Measurements from ENCODE around the gene KCNIP4.

Gene KCNIP4

GRCh38 chr4:21167711-21168110 is 780.9 kb downstream of the KCNIP4 start:
- no peak for DNase-seq

GRCh38 chr4:21155367-21155766 is 793.2 kb downstream of the KCNIP4 start:
- DNase-seq = no peak

GRCh38 chr4:21139327-21139726 is 809.2 kb downstream of the KCNIP4 start:
- DNase-seq = no peak

- no peak for DNase-seq
Observed at GRCh38 chr4:21136051-21136630, 812.4 kb downstream of the KCNIP4 start.

GRCh38 chr4:21134994-21135393 is 813.6 kb downstream of the KCNIP4 start:
- DNase-seq = no peak

GRCh38 chr4:21130606-21131005 is 818.0 kb downstream of the KCNIP4 start:
- DNase-seq = no peak

- DNase-seq = no peak
Observed at GRCh38 chr4:21126014-21126512, 822.5 kb downstream of the KCNIP4 start.

GRCh38 chr4:21118301-21118700 is 830.3 kb downstream of the KCNIP4 start:
- no peak for DNase-seq

- no peak for DNase-seq
Observed at GRCh38 chr4:21117541-21118180, 830.9 kb downstream of the KCNIP4 start.

GRCh38 chr4:21113496-21114223 is 834.9 kb downstream of the KCNIP4 start:
- no peak for DNase-seq

GRCh38 chr4:21102667-21103066 is 845.9 kb downstream of the KCNIP4 start:
- DNase-seq = no peak

- DNase-seq = no peak
Observed at GRCh38 chr4:21097865-21098264, 850.7 kb downstream of the KCNIP4 start.

- no peak for DNase-seq
Observed at GRCh38 chr4:21097026-21097425, 851.5 kb downstream of the KCNIP4 start.

GRCh38 chr4:21092531-21092930 is 856.0 kb downstream of the KCNIP4 start:
- no peak for DNase-seq

- DNase-seq = no peak
Observed at GRCh38 chr4:21090094-21090666, 858.4 kb downstream of the KCNIP4 start.

- no peak for DNase-seq
Observed at GRCh38 chr4:21083413-21083812, 865.2 kb downstream of the KCNIP4 start.

- no peak for DNase-seq
Observed at GRCh38 chr4:21077967-21078366, 870.6 kb downstream of the KCNIP4 start.

GRCh38 chr4:21067351-21067750 is 881.2 kb downstream of the KCNIP4 start:
- DNase-seq = no peak

- DNase-seq = no peak
Observed at GRCh38 chr4:21061902-21062301, 886.7 kb downstream of the KCNIP4 start.

- DNase-seq = no peak
Observed at GRCh38 chr4:21046141-21046540, 902.4 kb downstream of the KCNIP4 start.

GRCh38 chr4:21045119-21045518 is 903.5 kb downstream of the KCNIP4 start:
- DNase-seq = no peak

- DNase-seq = no peak
Observed at GRCh38 chr4:21041708-21042107, 906.9 kb downstream of the KCNIP4 start.

- no peak for DNase-seq
Observed at GRCh38 chr4:21034728-21035127, 913.8 kb downstream of the KCNIP4 start.

Measured in activated CD4-positive, CD25-positive, alpha-beta regulatory T cell (primary cell).